Nucleus accumbens (tissue), 56 donors: Measurements from ENCODE around the gene NEAT1.
"Not testable (repeated sequence)": the region's sequence is repeated elsewhere in the genome, so short reads cannot be mapped to it uniquely, and the experiment has no call there.

Source experiments
- DNase-seq, 56 donors: peaks; one replicate each; lab custom pipeline; 2025; lab: John Stamatoyannopoulos, UW

The NEAT1 gene

GRCh38 chr11:65445604-65446445 is 23.2 kb downstream of the NEAT1 start:
- no peak for DNase-seq

- no peak for DNase-seq
Observed at GRCh38 chr11:65446446-65447277, 24.1 kb downstream of the NEAT1 start.

- no peak for DNase-seq
Observed at GRCh38 chr11:65448074-65448417, 25.4 kb downstream of the NEAT1 start.

GRCh38 chr11:65448418-65449105 is 26.0 kb downstream of the NEAT1 start:
- DNase-seq: no peak

- not testable (repeated sequence) for DNase-seq
Observed at GRCh38 chr11:65451301-65451700, 28.7 kb downstream of the NEAT1 start.

- DNase-seq: not testable (repeated sequence)
Observed at GRCh38 chr11:65452259-65452658, 29.7 kb downstream of the NEAT1 start.

- peak in 3 of 56 donors; percentile 13 to 47 (median 24) for DNase-seq
Observed at GRCh38 chr11:65452806-65453490, 30.4 kb downstream of the NEAT1 start.

- DNase-seq: no peak
Observed at GRCh38 chr11:65454311-65454695, 31.7 kb downstream of the NEAT1 start.

- peak; percentile 33 to 92 (median 81) for DNase-seq
Observed at GRCh38 chr11:65454696-65455456, 32.3 kb downstream of the NEAT1 start.

GRCh38 chr11:65456418-65456817 is 33.8 kb downstream of the NEAT1 start:
- no peak for DNase-seq

- DNase-seq: no peak
Observed at GRCh38 chr11:65459552-65459951, 37.0 kb downstream of the NEAT1 start.

GRCh38 chr11:65465471-65465870 is 42.9 kb downstream of the NEAT1 start:
- DNase-seq: not testable (repeated sequence)

GRCh38 chr11:65467306-65467705 is 44.7 kb downstream of the NEAT1 start:
- not testable (repeated sequence) for DNase-seq

GRCh38 chr11:65468874-65469333 is 46.3 kb downstream of the NEAT1 start:
- peak in 12 of 56 donors; percentile 8 to 47 (median 24) for DNase-seq

GRCh38 chr11:65470433-65471049 is 47.9 kb downstream of the NEAT1 start:
- DNase-seq: no peak

GRCh38 chr11:65471447-65471891 is 48.9 kb downstream of the NEAT1 start:
- peak in 46 of 56 donors; percentile 20 to 75 (median 50) for DNase-seq

GRCh38 chr11:65472588-65473277 is 50.1 kb downstream of the NEAT1 start:
- not testable (repeated sequence) for DNase-seq

GRCh38 chr11:65473278-65473860 is 50.8 kb downstream of the NEAT1 start:
- DNase-seq: no peak
